ENCODE results near the gene UBE2A. TPM values are rescaled to one million over a fixed set of nuclear protein-coding genes. Genes with fewer than 3 reads are reported as not detected.

UBE2A gene
- polyA plus RNA-seq (ENCODE audit: insufficient read length in 4 of 4), result 100 to 1,000 TPM in 1 of 4 donors, 10 to 100 TPM in 3; 86.4 to 107 (median 94.5) TPM

- DNase-seq (ENCODE audit: low read depth in 4 of 4, low spot score in 3 of 4), result peak; percentile 68 to 83 (median 78)
Observed at GRCh38 chrX:119574394-119575266, at the start of gene UBE2A. TSS of gene UBE2A (plus strand) at chrX:119574563. CDS start at chrX:119574712, 149 bp downstream.

GRCh38 chrX:119529345-119530276 lies 44.8 kb upstream of the UBE2A start:
- no peak for DNase-seq (ENCODE audit: low read depth in 4 of 4, low spot score in 3 of 4)

GRCh38 chrX:119537487-119537886 lies 36.9 kb upstream of the UBE2A start:
- DNase-seq (ENCODE audit: low read depth in 4 of 4, low spot score in 3 of 4), result no peak

GRCh38 chrX:119539872-119540271 lies 34.5 kb upstream of the UBE2A start:
- DNase-seq (ENCODE audit: low read depth in 4 of 4, low spot score in 3 of 4), result no peak

GRCh38 chrX:119541188-119541587 lies 33.2 kb upstream of the UBE2A start:
- DNase-seq (ENCODE audit: low read depth in 4 of 4, low spot score in 3 of 4), result no peak

- no peak for DNase-seq (ENCODE audit: low read depth in 4 of 4, low spot score in 3 of 4)
Observed at GRCh38 chrX:119549327-119550016, 24.9 kb upstream of the UBE2A start.

GRCh38 chrX:119552508-119552907 lies 21.9 kb upstream of the UBE2A start:
- no peak for DNase-seq (ENCODE audit: low read depth in 4 of 4, low spot score in 3 of 4)

- DNase-seq (ENCODE audit: low read depth in 4 of 4, low spot score in 3 of 4), result peak; percentile 78 to 82 (median 82)
Observed at GRCh38 chrX:119565107-119565663, 9.2 kb upstream of the UBE2A start, which contains the start of gene STEEP1. TSS of gene STEEP1 (minus strand) at chrX:119565409. CDS start at chrX:119565355, 54 bp downstream.

- no peak for DNase-seq (ENCODE audit: low read depth in 4 of 4, low spot score in 3 of 4)
Observed at GRCh38 chrX:119570351-119570835, 4.0 kb upstream of the UBE2A start.

GRCh38 chrX:119573222-119573621 lies 1.1 kb upstream of the UBE2A start:
- no peak for DNase-seq (ENCODE audit: low read depth in 4 of 4, low spot score in 3 of 4)

GRCh38 chrX:119573840-119574393 lies 446 bp upstream of the UBE2A start:
- DNase-seq (ENCODE audit: low read depth in 4 of 4, low spot score in 3 of 4), result no peak

- no peak for DNase-seq (ENCODE audit: low read depth in 4 of 4, low spot score in 3 of 4)
Observed at GRCh38 chrX:119579414-119579813, 5.1 kb downstream of the UBE2A start.

- DNase-seq (ENCODE audit: low read depth in 4 of 4, low spot score in 3 of 4), result no peak
Observed at GRCh38 chrX:119583431-119584059, 9.2 kb downstream of the UBE2A start.

- no peak for DNase-seq (ENCODE audit: low read depth in 4 of 4, low spot score in 3 of 4)
Observed at GRCh38 chrX:119589810-119590209, 15.4 kb downstream of the UBE2A start.

- no peak for DNase-seq (ENCODE audit: low read depth in 4 of 4, low spot score in 3 of 4)
Observed at GRCh38 chrX:119602701-119603255, 28.4 kb downstream of the UBE2A start.

GRCh38 chrX:119604766-119605463 lies 30.6 kb downstream of the UBE2A start:
- no peak for DNase-seq (ENCODE audit: low read depth in 4 of 4, low spot score in 3 of 4)

GRCh38 chrX:119605464-119606279 lies 31.3 kb downstream of the UBE2A start:
- no peak for DNase-seq (ENCODE audit: low read depth in 4 of 4, low spot score in 3 of 4)

Data from right renal pelvis (tissue), 4 donors.